Muscle of leg (tissue), 11 donors: Measurements from ENCODE around the gene PNPLA6. TPM values are rescaled to one million over a fixed set of nuclear protein-coding genes. Genes with fewer than 3 reads are reported as not detected.

ENCODE experiments used
- DNase-seq: peaks from one replicate; pipeline ENCODE4 v3.0.0; 2013
- H3K27ac ChIP-seq: one replicate; pipeline ENCODE4 v1.5.1; 2013; ENCODE audit warnings: mild to moderate bottlenecking, low read length, control low read depth
- H3K27me3 ChIP-seq: one replicate; pipeline ENCODE4 v1.6.1; 2013; ENCODE audit warnings: low read length; ENCODE audit not compliant: control insufficient read depth, insufficient read depth
- H3K36me3 ChIP-seq: one replicate; pipeline ENCODE4 v1.6.1; 2013; ENCODE audit warnings: low read length; ENCODE audit not compliant: control insufficient read depth, insufficient read depth
- H3K4me1 ChIP-seq: one replicate; pipeline ENCODE4 v1.6.1; 2013; ENCODE audit warnings: low read length; ENCODE audit not compliant: control insufficient read depth, insufficient read depth
- H3K4me3 ChIP-seq: one replicate; pipeline ENCODE4 v1.5.1; 2013; ENCODE audit warnings: low read length, control low read depth
- H3K9me3 ChIP-seq: replicated peaks from 2 replicates; pipeline ENCODE4 v1.6.1; 2013; ENCODE audit warnings: low read depth, low read length; ENCODE audit not compliant: control insufficient read depth
- WGBS: methylation state at CpG from one replicate; pipeline ENCODE4 v1.1.5; 2013; ENCODE audit warnings: missing lambda C conversion rate; ENCODE audit not compliant: insufficient coverage; 5-methylcytosine and 5-hydroxymethylcytosine counted together
- polyA plus RNA-seq, 8 donors: library from polyadenylated mRNA; unstranded; fragments of 120-200 nt; gene quantifications; one replicate each; pipeline versions ENCODE4 v1.2.1 to v1.2.3, GENCODE V29; 2013; ENCODE audit warnings: inconsistent platforms in 1 of 8, low replicate concordance in 1 of 8; ENCODE audit not compliant: insufficient read length in 8 of 8, insufficient read depth in 1 of 8
- total RNA-seq: library from RNA; stranded (reverse); fragments of 120-200 nt; gene quantifications from one replicate; pipeline ENCODE4 v1.2.4, GENCODE V29; 2013

The PNPLA6 gene
- total and polyA plus RNA-seq, 9 donors, result 21.9 to 34.9 (median 28.1) TPM

- Histone ChIP-seq H3K27me3 (no peaks in the 10 kb centered on the region), H3K27ac (no peak overlapping the region), H3K4me1 (no peaks in the 10 kb centered on the region), H3K36me3 (peaks cover 59% of the 10 kb centered on the region), H3K9me3 (no peaks in the 10 kb centered on the region), H3K4me3 (no peak overlapping the region)
- WGBS, result 91% methylated on average over 10 of the region's 11 CpGs
- no peak for DNase-seq
These were observed 6.4 kb downstream of the PNPLA6 start for GRCh38 chr19:7541828-7542443.

GRCh38 chr19:7542556-7543348, 7.2 kb downstream of the PNPLA6 start:
- Histone ChIP-seq H3K9me3 (no peaks in the 10 kb centered on the region), H3K36me3 (peaks cover 52% of the 10 kb centered on the region), H3K27ac (peak overlapping the region; percentile 29), H3K4me1 (no peaks in the 10 kb centered on the region), H3K27me3 (no peaks in the 10 kb centered on the region), H3K4me3 (no peak overlapping the region)
- no peak for DNase-seq
- 94% methylated on average over 21 of the region's 24 CpGs for WGBS

- 85% methylated on average over 3 of the region's 3 CpGs for WGBS
These were observed 9.1 kb downstream of the PNPLA6 start for GRCh38 chr19:7544626-7545025.

GRCh38 chr19:7545300-7545699, 9.8 kb downstream of the PNPLA6 start:
- Histone ChIP-seq H3K9me3 (no peaks in the 10 kb centered on the region), H3K4me3 (no peak overlapping the region), H3K27ac (no peak overlapping the region), H3K4me1 (no peaks in the 10 kb centered on the region), H3K36me3 (peaks cover 41% of the 10 kb centered on the region), H3K27me3 (no peaks in the 10 kb centered on the region)
- WGBS, result 91% methylated on average over 7 of the region's 8 CpGs
- DNase-seq, result peak; percentile 22

More at GRCh38 chr19:7544626-7545025, 9.1 kb downstream of the PNPLA6 start:
- H3K4me1 ChIP-seq, result no peaks in the 10 kb centered on the region
- DNase-seq, result peak; percentile 53
- H3K9me3 ChIP-seq, result no peaks in the 10 kb centered on the region
- H3K27ac ChIP-seq, result peak overlapping the region; percentile 47
- peaks cover 40% of the 10 kb centered on the region for H3K36me3 ChIP-seq
- H3K4me3 ChIP-seq, result no peak overlapping the region
- H3K27me3 ChIP-seq, result no peaks in the 10 kb centered on the region

GRCh38 chr19:7545904-7546303, 10.4 kb downstream of the PNPLA6 start:
- DNase-seq, result no peak
- Histone ChIP-seq H3K4me1 (no peaks in the 10 kb centered on the region), H3K27me3 (no peaks in the 10 kb centered on the region), H3K9me3 (no peaks in the 10 kb centered on the region), H3K36me3 (peaks cover 40% of the 10 kb centered on the region), H3K27ac (no peak overlapping the region), H3K4me3 (no peak overlapping the region)
- no CpG with 5 or more reads among the region's 1 CpG for WGBS

- Histone ChIP-seq H3K27me3 (no peaks in the 10 kb centered on the region), H3K4me3 (no peak overlapping the region), H3K36me3 (peaks cover 28% of the 10 kb centered on the region), H3K9me3 (no peaks in the 10 kb centered on the region), H3K27ac (no peak overlapping the region), H3K4me1 (peaks cover 8% of the 10 kb centered on the region)
- DNase-seq, result no peak
- no CpG with 5 or more reads among the region's 3 CpGs for WGBS
These were observed 11.6 kb downstream of the PNPLA6 start for GRCh38 chr19:7547159-7547558.

- peaks cover 23% of the 10 kb centered on the region for H3K36me3 ChIP-seq
- H3K9me3 ChIP-seq, result no peaks in the 10 kb centered on the region
- 86% methylated on average over 24 of the region's 36 CpGs for WGBS
- peaks cover 8% of the 10 kb centered on the region for H3K4me1 ChIP-seq
- no peak overlapping the region for H3K27ac ChIP-seq
- no peak overlapping the region for H3K4me3 ChIP-seq
- no peaks in the 10 kb centered on the region for H3K27me3 ChIP-seq
- DNase-seq, result no peak
These were observed 14.1 kb downstream of the PNPLA6 start for GRCh38 chr19:7549429-7550148.

- Histone ChIP-seq H3K27ac (no peak overlapping the region), H3K4me1 (peaks cover 8% of the 10 kb centered on the region), H3K9me3 (no peaks in the 10 kb centered on the region), H3K4me3 (no peak overlapping the region), H3K36me3 (peaks cover 26% of the 10 kb centered on the region), H3K27me3 (no peaks in the 10 kb centered on the region)
- 95% methylated on average over 37 of the region's 41 CpGs for WGBS
- no peak for DNase-seq
These were observed 14.8 kb downstream of the PNPLA6 start for GRCh38 chr19:7550169-7550770.

GRCh38 chr19:7550987-7551761, 15.7 kb downstream of the PNPLA6 start:
- H3K27me3 ChIP-seq, result no peaks in the 10 kb centered on the region
- no peak overlapping the region for H3K27ac ChIP-seq
- peaks cover 8% of the 10 kb centered on the region for H3K4me1 ChIP-seq
- peak; percentile 92 for DNase-seq
- H3K9me3 ChIP-seq, result no peaks in the 10 kb centered on the region
- peaks cover 30% of the 10 kb centered on the region for H3K36me3 ChIP-seq
- peak overlapping the region; percentile 31 for H3K4me3 ChIP-seq
- 19% methylated on average over 38 of the region's 51 CpGs for WGBS
